Skin of body (tissue), 2 donors: ENCODE results near the gene CSPG4. TPM values are rescaled to one million over a fixed set of nuclear protein-coding genes. Genes with fewer than 3 reads are reported as not detected.
A peak's percentile ranks its signal among the peaks of the same experiment; 100 is the strongest.
"Not testable (repeated sequence)": the region's sequence is repeated elsewhere in the genome, so short reads cannot be mapped to it uniquely, and the experiment has no call there.

ENCODE experiments used
- DNase-seq: peaks from one replicate; lab custom pipeline; 2025; lab: John Stamatoyannopoulos, UW
- total RNA-seq: library from RNA; depleted of rRNA; stranded (reverse); fragments of >200 nt; gene quantifications from one replicate; pipeline ENCODE4 v1.2.3, GENCODE V29; 2014

CSPG4 gene
- total RNA-seq, 1 donor from 2014 or later: 42.2 TPM

GRCh38 chr15:75688831-75689230 is 23.8 kb downstream of the CSPG4 start:
- DNase-seq: no peak

GRCh38 chr15:75688278-75688557 is 24.4 kb downstream of the CSPG4 start:
- DNase-seq: no peak

GRCh38 chr15:75687486-75688277 is 25.0 kb downstream of the CSPG4 start:
- no peak for DNase-seq

GRCh38 chr15:75686212-75686642 is 26.4 kb downstream of the CSPG4 start:
- not testable (repeated sequence) for DNase-seq

- DNase-seq: no peak
Observed at GRCh38 chr15:75685195-75685594, 27.5 kb downstream of the CSPG4 start.

- no peak for DNase-seq
Observed at GRCh38 chr15:75684648-75685047, 28.0 kb downstream of the CSPG4 start.

GRCh38 chr15:75683646-75684312 is 28.9 kb downstream of the CSPG4 start:
- DNase-seq: peak; percentile 28

GRCh38 chr15:75682181-75683135 is 30.2 kb downstream of the CSPG4 start:
- DNase-seq: no peak

- DNase-seq: no peak
Observed at GRCh38 chr15:75680007-75680789, 32.5 kb downstream of the CSPG4 start.

- DNase-seq: not testable (repeated sequence)
Observed at GRCh38 chr15:75678324-75678690, 34.3 kb downstream of the CSPG4 start.

GRCh38 chr15:75677465-75678323 is 35.0 kb downstream of the CSPG4 start:
- DNase-seq: no peak

- no peak for DNase-seq
Observed at GRCh38 chr15:75676688-75677464, 35.8 kb downstream of the CSPG4 start.

GRCh38 chr15:75675579-75676404 is 36.9 kb downstream of the CSPG4 start:
- DNase-seq: no peak

- DNase-seq: no peak
Observed at GRCh38 chr15:75674366-75674765, 38.3 kb downstream of the CSPG4 start.

GRCh38 chr15:75673426-75674235 is 39.0 kb downstream of the CSPG4 start:
- peak; percentile 76 for DNase-seq

GRCh38 chr15:75672646-75673425 is 39.8 kb downstream of the CSPG4 start:
- DNase-seq: peak; percentile 76
